Rectal smooth muscle tissue (tissue), 1 donor: Measurements from ENCODE around the gene CIZ1.

Source experiments
- H3K27ac ChIP-seq: one replicate; pipeline ENCODE4 v1.7.0; 2013; ENCODE audit warnings: low read depth, low read length, inconsistent platforms
- H3K27me3 ChIP-seq: one replicate; pipeline ENCODE4 v1.7.0; 2013; ENCODE audit warnings: low read length; ENCODE audit not compliant: control insufficient read depth, insufficient read depth
- H3K36me3 ChIP-seq: one replicate; pipeline ENCODE4 v1.7.0; 2013; ENCODE audit warnings: low read length; ENCODE audit not compliant: control insufficient read depth, insufficient read depth
- H3K4me1 ChIP-seq: one replicate; pipeline ENCODE4 v1.7.0; 2013; ENCODE audit warnings: low read length; ENCODE audit not compliant: control insufficient read depth, insufficient read depth
- H3K4me3 ChIP-seq: one replicate; pipeline ENCODE4 v1.7.0; 2013; ENCODE audit warnings: low read length
- H3K9ac ChIP-seq: one replicate; pipeline ENCODE4 v1.7.0; 2013; ENCODE audit warnings: low read length

CIZ1 gene

GRCh38 chr9:128161215-128161902 lies 30.0 kb downstream of the CIZ1 start:
- H3K27me3 ChIP-seq = no peaks in the 10 kb centered on the region
- no peak overlapping the region for H3K27ac ChIP-seq
- H3K4me3 ChIP-seq = no peak overlapping the region
- no peak overlapping the region for H3K9ac ChIP-seq
- H3K4me1 ChIP-seq = peaks cover 4% of the 10 kb centered on the region
- peaks cover 9% of the 10 kb centered on the region for H3K36me3 ChIP-seq

DNA sequence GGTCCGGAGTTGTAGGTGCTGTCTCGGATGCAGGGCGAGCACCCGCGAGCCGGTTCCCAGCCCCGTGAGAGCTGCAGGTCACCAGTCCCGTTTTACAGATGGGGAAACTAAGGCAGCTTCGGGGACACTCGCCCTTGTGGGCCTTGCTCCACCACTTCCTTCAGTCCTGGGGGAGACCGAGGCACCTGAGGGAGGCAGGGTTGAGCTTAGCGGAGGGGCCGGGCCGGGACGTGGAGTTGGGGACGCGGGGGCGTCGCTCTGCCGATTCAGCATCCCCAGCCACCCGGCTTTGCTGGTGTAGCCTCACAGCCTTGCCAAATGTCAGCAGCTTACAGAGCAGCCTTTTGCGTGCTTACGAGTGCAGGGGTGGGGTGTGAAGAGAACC lies 30.8 kb downstream of the CIZ1 start:
- Histone ChIP-seq H3K36me3 (peaks cover 7% of the 10 kb centered on the region), H3K4me1 (peaks cover 4% of the 10 kb centered on the region), H3K27me3 (no peaks in the 10 kb centered on the region), H3K27ac (no peak overlapping the region), H3K9ac (peak overlapping the region; percentile 92), H3K4me3 (peak overlapping the region; percentile 95)

DNA sequence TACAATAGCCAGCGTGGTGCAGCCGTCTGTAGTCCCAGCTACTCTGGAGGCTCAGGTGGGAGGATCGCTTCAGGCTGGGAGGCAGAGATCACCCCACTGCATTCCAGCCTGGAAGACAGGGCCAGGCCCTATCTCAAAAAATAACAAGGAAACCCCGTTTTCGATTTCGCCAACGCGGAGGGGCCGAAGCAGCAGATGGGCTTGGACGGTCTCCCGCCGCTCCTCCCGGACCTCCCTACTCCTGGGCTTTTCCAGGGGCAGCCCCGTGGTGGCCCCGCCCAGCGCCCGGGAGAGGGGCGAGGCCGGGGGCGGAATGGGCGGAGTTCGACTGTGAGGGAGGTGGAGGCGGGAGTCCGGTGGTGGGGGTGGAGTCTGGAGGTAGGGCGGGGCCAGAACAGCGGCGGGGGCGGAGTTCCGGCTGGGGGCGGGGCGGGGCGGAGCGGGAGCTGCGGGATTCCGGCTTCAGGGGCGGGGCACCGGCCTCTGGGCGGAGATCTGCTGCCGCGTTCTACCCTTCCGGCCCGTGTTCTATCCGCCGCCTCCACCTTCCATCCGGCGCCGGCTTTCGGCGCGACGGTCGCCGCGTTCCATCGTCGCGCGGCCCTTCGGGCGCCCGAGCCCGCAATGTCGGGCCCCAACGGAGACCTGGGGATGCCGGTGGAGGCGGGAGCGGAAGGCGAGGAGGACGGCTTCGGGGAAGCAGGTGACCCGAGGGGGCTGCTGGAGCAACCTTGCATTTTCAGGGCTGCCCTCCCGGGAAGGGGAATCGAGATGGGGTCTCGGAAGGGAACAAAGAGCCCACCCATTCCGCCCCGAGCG lies 31.4 kb downstream of the CIZ1 start, which contains the start of gene BBLN:
TSS of gene BBLN (plus strand) at position 482 of the 819 bp plus-strand sequence. CDS start at position 625, 143 bp downstream.
- Histone ChIP-seq H3K9ac (peak within 1 kb of the TSS; percentile 92), H3K27ac (peak within 1 kb of the TSS; percentile 50), H3K36me3 (peaks cover 7% of the 10 kb centered on the region)

DNA sequence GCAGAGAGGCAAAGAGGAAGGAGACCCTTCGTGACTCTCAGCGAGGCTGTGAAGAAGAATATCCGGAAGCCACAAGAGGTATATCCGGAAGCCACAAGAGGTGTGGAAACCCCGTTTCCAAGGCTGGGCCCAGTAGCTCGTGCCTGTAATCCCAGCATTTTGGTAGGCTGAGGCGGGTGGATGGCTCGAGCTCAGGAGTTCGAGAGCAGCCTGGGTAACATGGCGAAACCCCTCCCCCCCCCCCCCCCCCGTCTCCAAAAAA lies 31.9 kb downstream of the CIZ1 start:
- H3K27me3 ChIP-seq = no peaks in the 10 kb centered on the region
- peaks cover 4% of the 10 kb centered on the region for H3K4me1 ChIP-seq
- H3K36me3 ChIP-seq = peaks cover 7% of the 10 kb centered on the region
- peak overlapping the region; percentile 50 for H3K27ac ChIP-seq
- H3K9ac ChIP-seq = peak overlapping the region; percentile 13
- H3K4me3 ChIP-seq = peak overlapping the region; percentile 76

More for the DNA sequence above, 31.4 kb downstream of the CIZ1 start, which contains the start of gene BBLN:
- H3K4me3 ChIP-seq = peak within 1 kb of the TSS; percentile 95
- peaks cover 4% of the 10 kb centered on the region for H3K4me1 ChIP-seq
- H3K27me3 ChIP-seq = no peaks in the 10 kb centered on the region

DNA sequence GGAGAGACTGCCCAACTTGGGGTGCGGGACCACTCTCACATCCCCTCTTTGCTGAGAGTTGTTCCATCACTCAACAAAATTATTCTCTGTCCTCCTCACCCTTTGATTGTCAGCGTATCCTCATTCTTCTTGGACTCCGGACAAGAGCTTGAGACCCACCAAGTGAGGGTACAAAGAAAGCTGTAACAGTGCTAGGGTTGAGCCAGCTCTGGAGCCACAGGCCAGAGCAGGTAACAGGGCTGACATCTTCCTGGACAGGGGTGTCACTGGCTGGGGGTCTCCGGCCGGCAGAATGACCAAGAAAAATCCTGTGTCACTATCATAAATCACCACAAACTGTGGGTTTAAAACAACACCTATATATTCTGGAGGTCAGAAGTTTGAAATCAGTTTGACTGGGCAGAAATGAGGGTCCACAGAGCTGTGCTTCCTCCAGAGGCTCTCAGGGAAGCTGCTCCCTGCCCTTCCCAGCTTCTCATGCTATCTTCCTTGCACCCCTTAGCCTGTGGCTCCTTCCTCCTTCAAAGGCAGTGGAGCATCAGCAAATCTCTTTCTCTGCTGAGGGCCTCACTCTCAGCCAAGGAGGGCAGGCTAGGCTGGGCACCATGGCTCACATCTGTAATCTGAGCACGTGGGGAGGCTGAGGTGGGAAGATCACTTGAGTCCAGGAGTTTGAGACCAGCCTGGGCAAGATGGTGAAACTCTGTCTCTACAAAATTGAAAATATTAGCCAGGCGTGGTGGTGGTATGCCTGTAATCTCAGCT lies 35.5 kb downstream of the CIZ1 start:
- no peaks in the 10 kb centered on the region for H3K36me3 ChIP-seq
- peaks cover 3% of the 10 kb centered on the region for H3K4me1 ChIP-seq
- no peak overlapping the region for H3K27ac ChIP-seq
- H3K4me3 ChIP-seq = no peak overlapping the region
- H3K9ac ChIP-seq = no peak overlapping the region
- H3K27me3 ChIP-seq = no peaks in the 10 kb centered on the region

DNA sequence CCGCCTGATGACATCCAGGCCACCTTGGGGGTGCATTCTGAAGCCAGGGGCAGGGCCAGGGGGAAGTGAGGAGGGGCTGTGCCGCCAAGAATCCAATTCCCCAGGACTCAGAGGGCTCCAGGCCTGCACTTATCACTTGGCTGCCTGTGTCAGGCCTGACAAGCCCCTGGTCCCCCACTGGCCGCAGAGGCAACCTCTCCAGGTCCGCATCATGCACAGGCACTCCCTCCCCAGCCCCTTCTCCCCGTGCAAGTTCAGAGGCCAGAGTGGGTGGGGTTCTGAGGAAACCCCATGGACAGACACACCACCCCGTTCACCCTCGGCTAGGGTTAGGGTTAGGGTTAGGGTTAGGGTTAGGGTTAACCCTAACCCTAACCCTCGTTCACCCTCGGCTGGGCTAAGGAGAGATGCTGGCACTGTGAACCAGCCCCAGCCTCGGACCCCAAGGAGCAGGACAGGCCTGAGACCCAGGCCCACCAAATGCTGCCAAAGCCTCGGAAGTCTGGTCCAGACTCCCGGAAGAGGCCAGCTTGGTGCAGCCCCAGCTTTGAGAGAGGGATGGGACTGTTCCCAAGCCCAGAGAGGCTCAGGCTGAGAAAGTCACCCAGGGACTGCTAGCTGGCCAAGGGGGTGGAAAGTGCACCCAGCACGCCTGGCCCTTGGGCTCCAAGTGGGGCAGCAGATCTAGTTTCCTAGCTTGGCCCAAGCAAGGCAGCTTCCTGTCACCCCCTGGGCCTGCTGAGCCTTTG lies 37.3 kb downstream of the CIZ1 start:
- Histone ChIP-seq H3K27me3 (no peaks in the 10 kb centered on the region), H3K36me3 (no peaks in the 10 kb centered on the region), H3K27ac (no peak overlapping the region), H3K9ac (no peak overlapping the region), H3K4me3 (no peak overlapping the region), H3K4me1 (no peaks in the 10 kb centered on the region)

- Histone ChIP-seq H3K9ac (no peak overlapping the region), H3K4me1 (no peaks in the 10 kb centered on the region), H3K4me3 (no peak overlapping the region), H3K36me3 (no peaks in the 10 kb centered on the region), H3K27ac (no peak overlapping the region), H3K27me3 (no peaks in the 10 kb centered on the region)
Observed at GRCh38 chr9:128153060-128153946, 38.1 kb downstream of the CIZ1 start.

DNA sequence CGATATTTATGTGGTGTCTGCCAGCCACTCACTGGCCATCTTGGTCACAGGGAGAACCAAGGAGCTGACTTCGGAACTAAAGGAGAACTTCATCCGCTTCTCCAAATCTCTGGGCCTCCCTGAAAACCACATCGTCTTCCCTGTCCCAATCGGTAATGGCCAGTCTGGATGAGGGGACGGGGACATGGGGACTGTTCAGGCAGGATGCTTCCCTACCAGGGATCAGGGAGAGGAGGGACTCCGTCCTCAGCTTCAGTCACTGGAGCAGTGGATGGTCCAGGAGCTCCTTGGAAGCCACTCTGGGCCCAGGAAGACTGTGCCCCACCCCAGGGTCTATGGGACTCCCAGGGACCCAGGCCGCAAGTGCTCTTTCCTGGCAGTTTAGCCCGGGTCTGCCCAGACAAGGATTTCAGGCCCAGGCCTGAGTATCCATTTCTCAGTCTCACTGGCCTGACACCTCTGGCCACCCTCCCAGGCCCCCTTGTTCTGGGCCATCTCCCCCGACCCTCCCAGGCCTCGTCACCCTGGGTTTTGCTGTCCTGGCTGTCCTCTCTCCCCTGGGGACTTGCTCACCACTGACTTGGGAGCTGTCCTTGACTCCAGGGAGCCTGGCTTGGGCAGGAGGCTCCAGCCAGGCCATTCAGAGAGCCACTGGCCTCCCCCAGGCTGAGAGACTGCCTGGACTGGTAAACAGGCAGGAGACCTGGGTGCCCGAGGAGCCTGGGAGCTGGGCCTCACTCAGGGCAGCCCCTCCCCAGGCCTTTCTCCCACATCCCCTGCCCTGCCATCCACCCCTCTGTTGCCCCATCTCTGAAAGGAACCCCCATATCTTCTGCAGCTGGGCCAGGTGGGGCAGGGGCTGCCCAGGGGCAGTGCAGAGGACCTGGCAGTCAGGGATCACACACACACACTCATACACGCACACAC lies 39.0 kb downstream of the CIZ1 start:
- no peak overlapping the region for H3K9ac ChIP-seq
- no peak overlapping the region for H3K27ac ChIP-seq
- H3K4me3 ChIP-seq = no peak overlapping the region
- H3K36me3 ChIP-seq = no peaks in the 10 kb centered on the region
- no peaks in the 10 kb centered on the region for H3K4me1 ChIP-seq
- no peaks in the 10 kb centered on the region for H3K27me3 ChIP-seq

GRCh38 chr9:128151309-128152132 lies 39.9 kb downstream of the CIZ1 start:
- Histone ChIP-seq H3K36me3 (no peaks in the 10 kb centered on the region), H3K4me3 (no peak overlapping the region), H3K27me3 (no peaks in the 10 kb centered on the region), H3K27ac (no peak overlapping the region), H3K4me1 (no peaks in the 10 kb centered on the region), H3K9ac (no peak overlapping the region)

DNA sequence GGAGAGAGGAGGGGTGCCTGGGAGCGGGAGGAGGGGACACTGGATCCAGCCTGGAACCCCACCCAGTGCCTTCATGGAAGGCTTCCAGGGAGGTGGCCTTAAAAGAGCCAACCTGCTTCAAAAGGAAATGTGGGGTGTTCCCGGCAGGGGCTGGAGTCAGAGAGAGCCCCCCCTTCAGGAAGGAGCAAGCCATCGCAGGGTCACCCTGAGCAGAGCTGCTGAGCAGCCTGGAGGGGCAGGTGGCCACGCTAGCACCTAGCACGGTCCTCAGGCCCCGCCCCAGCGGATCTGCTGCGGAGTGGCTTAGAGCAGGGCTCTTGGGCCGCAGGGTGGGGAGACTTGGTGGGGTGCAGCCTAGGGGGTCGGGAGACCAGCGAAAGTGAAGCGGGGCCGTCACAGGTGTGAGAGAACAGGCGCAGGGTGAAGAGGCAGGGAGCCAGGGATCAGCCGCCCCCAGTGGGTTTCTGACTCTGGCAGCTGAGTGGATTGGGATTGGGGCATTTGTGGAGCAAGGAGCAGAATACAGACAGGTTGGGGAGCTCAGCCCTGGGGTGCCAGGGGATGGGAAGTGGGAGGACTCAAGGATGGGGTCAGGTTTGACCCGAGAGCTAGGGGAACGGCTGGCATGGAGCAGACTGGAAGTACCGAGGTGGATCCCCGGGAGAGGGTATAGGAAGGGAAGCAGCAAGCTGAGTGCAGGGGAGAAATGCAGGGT lies 40.6 kb downstream of the CIZ1 start:
- H3K4me3 ChIP-seq = no peak overlapping the region
- no peaks in the 10 kb centered on the region for H3K27me3 ChIP-seq
- no peaks in the 10 kb centered on the region for H3K4me1 ChIP-seq
- no peaks in the 10 kb centered on the region for H3K36me3 ChIP-seq
- no peak overlapping the region for H3K9ac ChIP-seq
- H3K27ac ChIP-seq = no peak overlapping the region
